HG02610 (cell line): ENCODE results near the gene ACP3.

Experiments
- ATAC-seq: cut with Tn5 transposase; IDR thresholded peaks from one replicate; pipeline ENCODE4 v1.9.1; 2021; ENCODE audit warnings: mild to moderate bottlenecking, moderate library complexity; ENCODE audit not compliant: unreplicated experiment

ACP3 gene

DNA sequence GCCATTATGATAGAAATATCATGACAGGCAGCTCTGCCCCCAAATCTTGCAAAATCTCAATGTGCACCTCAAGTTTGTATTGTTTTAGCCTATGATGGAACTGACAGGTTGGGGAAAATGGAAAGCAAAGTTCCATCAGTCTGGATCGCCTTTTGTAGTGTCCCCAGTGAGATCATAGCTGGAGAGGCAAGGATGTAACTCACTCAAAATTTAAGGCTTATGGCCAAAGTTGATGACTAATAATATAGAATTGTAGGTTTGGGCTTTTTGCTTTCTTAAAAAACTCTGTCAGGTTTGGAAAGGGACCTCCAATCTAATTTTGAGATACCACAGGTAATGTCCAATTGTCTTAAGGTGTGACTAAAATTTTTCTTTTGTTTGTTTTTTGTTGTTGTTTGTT is 1.4 kb upstream of the ACP3 start:
- no peak for ATAC-seq

DNA sequence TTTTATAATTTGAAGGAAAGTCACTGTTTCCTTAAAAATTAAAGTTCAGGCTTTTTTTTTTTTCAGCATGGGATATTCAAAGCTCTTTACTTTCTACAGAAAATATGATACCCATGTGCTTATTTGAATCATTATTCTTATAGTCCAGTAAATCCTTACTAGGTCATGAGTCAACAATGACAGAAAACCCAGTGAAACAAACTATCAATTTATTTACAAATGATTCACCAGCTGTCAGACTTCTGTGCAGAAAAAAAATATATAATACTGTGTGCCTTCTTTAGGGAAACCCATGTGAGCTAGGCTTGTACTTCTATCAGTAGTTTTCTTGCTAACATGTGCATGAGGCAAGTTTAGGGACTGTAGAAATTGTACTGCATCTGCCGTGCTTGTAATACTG is 1.2 kb downstream of the ACP3 start:
- ATAC-seq = no peak

DNA sequence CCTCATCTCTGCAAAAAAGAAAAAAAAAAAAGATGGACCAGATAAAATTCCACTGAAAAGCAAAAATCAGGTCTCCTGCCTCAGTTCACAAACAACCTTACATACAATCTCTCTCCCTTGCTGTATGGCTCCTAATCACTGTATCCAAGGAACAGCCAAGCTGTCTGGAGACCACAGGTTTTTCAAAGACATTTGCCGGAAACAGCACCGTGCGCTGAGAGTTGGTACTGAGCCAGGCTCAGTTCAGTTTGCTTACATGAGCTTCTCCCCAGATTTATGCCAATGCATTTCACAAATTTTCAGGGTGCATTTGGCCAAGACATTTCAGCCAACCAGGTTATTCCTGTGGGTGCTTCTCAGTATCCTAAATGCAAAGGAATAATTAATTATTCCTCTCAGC is 4.1 kb downstream of the ACP3 start:
- ATAC-seq = no peak

DNA sequence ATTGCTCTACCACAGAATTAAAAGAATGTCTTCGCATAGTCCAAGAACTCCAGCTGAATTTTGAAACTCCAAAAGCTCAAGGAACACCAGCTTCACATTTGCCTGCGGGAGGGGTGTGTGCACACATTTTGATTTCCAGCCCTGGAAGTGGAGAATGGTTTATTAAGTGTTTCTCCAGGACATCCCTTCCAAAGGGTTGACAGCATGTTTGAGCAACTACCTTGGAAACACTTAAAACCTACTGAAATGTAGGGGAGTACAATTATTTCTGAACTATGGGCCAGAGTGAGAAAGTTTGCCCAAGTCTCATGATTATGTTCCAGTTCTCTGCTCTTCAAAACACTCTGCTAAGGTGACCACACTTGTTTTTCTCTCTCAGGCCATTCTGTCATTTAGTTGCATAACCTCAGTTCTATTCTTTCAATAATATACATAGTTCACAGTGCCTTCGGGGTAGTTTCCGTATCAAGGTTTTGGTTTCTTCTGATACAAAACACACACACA is 7.9 kb downstream of the ACP3 start:
- no peak for ATAC-seq

DNA sequence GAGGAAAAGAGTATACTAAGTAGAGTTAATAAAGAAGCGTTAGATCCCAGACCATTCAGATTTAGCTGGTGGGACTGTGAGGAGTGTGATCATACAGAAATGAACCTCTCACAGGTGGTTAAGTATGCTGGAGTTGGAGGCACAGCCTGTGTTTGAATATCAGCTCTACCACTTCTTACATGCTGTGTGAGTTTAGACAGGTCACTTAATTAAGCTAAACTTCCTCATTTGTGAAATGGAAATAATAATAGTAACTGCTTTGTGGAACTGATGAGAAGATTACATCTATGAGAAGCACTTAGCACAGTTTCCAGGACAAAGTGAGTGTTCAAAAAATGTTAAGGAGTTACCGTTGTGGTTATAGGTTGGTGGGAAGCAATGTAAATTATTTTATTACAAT is 8.4 kb downstream of the ACP3 start:
- no peak for ATAC-seq

DNA sequence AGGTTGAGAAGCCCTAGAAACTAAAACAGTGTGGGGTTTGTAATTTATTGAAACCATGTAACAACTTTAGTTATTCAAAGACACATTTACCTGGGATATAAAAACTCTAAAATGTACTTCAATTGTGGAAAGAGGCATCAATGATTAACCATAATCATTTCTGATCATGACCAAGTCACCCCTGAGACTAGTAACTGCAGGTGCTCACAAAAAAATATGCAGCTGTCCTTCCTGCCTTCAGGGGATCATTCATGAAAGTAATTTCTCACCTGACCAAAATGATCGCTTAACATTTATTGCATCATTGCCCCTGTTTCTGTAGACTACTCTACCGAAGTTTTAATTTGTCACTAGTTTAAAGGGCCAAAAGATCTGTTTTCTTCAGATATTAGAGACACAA is 9.0 kb downstream of the ACP3 start:
- ATAC-seq = no peak

DNA sequence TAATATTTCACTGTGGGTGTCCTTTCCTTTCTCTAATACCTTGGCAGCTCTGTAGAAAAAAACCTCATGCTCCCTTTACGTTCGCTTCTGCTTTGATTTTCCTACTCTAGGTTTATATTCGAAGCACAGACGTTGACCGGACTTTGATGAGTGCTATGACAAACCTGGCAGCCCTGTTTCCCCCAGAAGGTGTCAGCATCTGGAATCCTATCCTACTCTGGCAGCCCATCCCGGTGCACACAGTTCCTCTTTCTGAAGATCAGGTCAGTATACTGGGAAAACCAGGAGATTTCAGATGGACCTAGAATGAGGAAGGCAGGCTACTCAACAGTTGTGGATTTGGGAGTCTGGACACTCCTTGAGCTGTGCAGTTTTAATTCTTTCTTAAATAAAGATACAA is 14.9 kb downstream of the ACP3 start:
- no peak for ATAC-seq

DNA sequence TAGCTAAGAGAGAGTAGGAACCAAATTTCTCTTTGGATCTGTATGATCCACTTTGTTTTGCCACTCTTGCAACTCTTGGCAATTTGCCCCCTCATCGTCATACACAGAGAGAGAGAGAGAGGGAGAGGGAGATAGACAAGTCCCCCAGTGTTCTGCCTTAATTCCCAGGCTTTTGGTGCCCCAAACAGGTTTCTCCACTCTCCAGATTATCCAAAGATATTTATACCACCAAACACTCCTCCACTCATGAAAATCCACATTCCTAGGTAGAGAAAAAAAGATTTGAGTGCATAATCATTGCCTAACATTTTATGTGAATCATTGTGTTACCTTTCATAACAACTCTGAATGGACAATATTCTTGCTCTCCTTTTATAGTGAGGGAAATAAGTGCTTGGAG is 15.3 kb downstream of the ACP3 start:
- no peak for ATAC-seq

DNA sequence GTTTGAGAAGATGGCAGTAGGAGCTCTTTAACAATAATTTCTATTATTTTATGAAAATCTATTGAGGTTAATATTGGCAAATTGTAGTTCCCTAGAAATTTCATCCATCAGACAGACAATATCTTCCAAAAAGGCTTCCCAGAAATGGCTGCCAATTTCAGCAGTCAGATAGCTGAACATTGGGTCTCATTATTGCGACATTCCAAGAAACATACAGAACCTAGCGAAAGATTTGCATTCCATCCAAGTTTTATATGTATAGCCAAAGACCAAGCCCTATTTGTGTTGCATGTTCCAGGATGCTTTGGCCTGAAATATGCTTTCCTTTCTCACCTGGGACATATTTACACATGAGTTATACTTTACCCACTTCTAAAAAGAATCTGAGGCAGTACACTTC is 24.5 kb downstream of the ACP3 start:
- ATAC-seq = no peak

DNA sequence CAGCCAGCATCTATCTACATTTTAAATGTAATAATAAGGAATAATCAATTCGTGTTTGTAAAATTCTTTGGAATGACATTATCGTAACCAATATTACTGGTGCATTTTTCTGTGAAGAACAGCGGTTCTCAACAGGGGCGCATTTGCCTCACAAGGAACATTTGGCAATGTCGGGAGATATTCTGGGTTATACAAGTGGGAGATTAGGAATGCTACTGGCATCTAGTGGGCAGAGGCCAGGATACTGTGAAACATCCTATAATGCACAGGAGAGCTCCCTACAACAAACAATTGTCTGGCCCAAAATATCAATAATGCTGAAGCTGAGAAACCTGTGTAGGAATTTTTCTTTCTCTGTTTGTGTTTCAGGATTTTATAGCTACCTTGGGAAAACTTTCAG is 25.0 kb downstream of the ACP3 start:
- ATAC-seq = no peak

DNA sequence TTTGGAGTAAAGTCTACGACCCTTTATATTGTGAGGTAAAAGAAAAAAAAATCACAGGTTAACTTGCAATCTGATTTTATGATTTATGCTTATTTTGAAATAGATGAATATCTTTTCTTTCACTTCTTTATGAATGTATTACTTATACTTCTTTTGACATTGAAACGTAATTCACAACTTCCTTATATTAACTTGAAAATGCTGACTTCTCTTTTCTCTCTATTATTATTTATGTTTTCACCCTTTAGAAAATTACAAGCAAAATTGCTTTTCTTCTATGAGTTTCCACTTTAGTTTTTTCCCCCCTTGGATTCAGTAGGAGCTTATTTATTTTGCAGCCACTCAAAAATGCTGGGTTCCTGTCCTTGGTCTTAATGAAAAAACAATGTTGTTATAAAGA is 25.4 kb downstream of the ACP3 start:
- no peak for ATAC-seq

DNA sequence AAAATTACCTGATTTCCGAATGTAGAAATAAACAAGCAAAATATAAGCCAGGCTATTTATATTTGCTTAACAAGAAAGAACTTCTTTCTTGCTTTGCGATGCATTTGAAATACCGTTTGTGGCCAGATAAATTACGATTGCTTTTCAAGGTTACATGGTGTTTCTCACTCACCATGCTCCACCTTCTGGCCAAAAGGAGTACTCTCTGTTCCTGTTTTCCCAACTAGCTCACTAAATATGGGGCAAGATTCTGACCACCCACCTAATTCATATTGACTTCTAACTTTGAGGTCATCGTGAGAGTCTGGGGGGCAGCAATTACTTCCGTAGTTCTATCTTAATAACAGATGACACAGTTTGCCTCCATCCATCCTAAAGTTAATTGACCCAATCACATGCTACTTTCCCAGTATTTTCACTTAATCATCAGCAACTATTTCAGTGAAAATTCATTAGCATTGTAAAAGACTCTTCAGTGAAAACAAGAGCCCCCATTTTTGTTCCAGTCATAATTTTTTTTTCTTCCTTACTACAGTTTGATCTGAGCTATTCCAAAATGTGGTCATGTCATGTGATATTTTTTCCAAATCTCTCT is 25.9 kb downstream of the ACP3 start:
- ATAC-seq = no peak

DNA sequence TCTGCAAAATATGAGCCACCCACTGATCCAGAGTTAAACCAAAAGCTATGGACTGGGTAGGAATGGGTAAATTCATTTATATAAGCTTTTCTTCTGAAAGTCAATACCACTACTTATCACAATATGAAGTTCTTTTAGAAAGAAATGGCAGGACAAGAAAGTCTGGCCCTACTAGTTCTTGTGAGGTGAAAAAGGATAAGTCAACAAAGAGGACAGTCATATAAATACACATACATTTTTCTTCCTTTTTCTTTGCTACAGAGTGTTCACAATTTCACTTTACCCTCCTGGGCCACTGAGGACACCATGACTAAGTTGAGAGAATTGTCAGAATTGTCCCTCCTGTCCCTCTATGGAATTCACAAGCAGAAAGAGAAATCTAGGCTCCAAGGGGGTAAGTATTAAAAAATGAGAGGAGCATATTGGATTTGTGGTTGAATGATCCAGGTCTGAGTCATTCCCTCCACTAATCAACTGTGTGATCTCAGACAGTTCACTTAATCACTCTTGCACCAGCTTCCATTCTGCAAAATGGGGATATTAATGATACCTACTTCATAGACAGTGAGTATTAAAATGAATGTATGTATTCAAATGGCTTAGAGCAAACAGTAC is 27.6 kb downstream of the ACP3 start:
- no peak for ATAC-seq

DNA sequence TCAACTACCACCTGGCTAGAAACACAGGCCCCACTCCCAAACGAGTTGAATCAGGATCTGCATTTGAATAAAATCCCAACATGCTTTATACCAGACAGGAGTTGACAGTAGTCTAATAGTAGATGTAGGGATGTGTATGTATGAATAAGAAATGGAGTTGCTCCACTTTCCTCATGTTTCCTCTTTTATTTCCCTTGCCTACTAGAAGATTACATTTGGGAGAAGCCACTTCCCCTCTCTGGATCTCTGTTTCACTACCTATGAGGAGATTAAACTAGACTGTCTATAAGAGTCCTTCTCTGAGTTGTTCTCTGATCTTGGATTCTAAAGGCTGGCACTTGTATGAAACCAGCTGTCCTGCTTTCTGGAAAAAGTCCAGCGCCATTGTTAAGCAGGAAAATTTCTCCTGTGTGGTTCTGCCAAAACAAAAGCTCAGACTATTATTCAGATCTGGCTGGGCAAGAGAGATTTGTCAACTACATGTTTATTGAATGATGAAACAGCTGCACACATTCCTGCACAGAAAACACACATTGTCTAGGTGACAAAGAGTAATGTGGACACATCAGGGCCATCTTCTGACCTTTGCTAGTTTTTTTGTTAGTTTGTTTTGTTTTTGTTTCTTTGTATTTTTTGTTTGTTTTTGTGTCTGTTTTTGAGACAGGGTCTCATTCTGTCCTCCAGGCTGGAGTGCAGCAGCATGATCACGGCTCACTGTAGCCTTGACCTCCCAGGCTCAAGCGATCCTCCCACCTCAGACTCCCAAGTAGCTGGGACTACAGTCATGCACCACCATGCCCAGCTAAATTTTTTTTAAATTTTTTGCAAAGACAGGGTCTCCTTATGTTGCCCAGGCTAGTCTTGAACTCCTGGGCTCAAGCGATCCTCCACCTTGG is 29.9 kb downstream of the ACP3 start:
- ATAC-seq = no peak

DNA sequence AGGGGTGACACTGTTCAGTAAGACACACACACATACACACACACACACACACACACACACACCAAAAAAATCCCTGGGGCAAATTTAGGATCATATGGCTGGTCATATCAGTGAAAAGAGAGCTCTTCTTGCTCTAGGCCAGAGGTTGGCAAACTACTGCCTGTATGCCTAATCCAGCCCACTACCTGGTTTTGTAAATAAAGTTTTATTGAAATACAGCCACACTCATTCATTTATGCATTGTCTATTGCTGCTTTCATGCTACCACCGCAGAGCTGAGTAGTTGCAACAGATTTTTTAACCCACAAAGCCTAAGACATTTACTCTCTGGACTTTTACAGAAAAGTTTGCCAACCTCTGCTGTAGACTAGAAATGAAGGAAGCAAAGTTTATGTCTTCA is 30.6 kb downstream of the ACP3 start:
- no peak for ATAC-seq

DNA sequence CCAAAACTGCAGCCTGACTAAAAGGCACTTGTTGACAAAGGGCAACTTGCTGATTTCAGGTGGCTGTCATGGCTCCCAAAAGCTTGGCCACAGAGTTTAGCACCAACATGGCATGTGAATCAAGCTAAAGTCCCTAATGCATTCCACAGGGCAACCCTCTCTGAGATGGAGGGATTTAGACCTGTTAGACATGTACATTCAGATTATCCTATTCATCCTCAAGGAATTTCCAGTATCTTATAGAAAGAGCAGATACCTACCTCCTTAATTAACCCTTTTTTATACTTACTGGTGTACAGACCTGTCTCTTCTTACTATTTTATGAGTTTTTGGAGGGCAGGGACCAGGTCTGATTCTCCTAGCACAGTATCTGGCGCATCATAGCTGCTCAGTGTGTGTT is 31.3 kb downstream of the ACP3 start:
- ATAC-seq = no peak

DNA sequence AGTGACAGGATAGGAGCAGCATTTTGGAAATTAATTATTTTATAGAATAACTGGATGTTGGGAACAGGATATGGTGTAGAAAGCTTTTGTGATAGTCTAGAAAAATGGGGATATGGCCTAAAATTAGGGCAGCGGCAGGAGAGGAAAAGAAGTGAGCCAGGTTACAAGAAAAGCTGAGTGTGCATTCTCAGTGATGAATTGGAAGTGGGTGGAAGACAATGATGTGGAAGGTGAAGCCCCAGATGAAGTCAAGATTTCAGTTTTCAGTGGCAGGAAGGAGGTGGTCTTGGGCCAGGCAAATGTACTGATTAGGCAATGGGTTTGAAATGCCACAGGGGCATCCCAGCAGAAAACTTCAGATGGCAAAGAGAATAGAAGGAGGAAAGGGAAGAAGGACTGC is 33.6 kb downstream of the ACP3 start:
- no peak for ATAC-seq

DNA sequence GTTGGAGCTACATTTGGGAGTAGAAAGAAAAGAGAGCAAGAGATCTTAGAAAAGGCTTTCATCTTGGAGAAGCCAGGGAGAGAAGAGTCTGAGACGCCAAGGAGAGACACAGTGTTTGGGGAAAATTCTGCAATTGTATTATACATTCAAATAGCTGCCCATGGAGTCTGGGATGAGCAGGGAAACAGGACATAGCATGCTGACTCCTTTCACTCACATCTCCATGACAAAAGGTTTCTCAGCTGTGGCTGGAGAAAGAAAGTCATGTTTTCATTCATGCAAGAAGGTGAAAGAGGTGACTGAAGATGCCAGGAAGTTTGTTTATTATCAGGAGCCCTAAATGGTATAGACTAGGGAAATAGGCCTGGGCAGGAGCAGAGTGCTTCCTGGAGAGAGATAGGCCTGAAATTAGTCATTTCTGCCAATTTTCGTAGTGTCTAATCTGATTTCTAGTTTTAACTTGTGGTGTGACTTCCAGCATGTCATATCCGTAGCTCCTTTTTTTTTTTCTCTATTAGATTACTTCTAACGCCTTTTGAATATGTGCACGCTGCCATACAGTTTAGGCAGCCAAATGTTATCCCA is 34.1 kb downstream of the ACP3 start:
- no peak for ATAC-seq

DNA sequence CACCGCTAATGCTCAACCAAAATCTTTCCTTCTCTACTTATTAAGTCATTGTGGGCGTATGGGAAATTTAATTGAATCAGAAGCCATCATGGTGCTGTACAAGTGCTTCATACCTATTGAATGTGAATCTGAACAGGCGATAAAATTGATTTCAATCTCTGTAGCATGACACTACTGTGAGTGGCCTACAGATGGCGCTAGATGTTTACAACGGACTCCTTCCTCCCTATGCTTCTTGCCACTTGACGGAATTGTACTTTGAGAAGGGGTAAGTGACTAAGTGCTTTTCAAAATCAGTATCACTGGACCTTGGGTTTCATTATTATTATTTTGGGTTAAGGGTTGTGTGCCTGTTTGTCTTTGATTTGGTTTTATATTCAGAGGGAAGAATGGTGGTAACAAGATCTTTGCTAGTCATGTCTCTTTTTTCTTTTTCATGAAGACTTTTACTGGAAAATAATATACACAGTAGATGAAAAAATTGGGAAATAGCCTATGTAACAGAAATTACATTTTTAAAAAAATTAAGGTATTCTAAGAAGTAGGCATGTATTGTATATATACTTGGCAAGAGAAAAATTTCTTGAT is 35.4 kb downstream of the ACP3 start:
- ATAC-seq = peak; percentile 61

DNA sequence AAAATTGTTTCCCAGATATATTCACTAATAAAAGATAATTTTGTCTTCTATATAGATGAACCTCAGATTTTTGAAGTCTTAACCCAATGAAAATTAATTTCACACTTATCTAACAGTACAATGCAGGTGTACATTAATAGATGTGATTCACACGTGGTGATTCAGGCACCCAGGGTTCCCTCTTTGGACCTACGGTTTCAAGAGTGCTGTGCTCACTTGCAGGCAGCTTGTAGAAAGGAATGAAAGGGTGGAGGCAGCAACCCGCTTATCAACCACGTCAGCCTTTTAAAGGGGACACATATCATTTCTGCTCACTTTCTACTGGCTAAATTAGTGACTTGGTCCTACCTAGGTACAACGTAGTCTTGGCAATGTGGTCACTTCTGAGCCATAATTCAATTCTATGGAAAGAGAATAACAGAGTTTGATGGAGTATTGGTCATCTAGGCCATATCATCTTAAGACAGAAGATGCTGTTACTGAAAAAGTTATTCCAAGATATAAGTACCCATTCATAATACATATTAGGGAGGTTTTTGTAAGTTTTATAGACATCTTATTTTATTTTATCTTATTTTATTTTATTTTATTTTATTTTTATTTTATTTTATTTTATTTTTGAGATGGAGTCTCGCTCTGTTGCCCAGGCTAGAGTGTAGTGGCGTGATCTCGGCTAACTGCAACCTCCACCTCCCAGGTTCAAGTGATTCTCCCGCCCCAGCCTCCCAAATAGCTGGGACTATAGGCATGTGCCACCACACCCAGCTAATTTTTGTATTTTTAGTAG is 37.9 kb downstream of the ACP3 start:
- no peak for ATAC-seq

DNA sequence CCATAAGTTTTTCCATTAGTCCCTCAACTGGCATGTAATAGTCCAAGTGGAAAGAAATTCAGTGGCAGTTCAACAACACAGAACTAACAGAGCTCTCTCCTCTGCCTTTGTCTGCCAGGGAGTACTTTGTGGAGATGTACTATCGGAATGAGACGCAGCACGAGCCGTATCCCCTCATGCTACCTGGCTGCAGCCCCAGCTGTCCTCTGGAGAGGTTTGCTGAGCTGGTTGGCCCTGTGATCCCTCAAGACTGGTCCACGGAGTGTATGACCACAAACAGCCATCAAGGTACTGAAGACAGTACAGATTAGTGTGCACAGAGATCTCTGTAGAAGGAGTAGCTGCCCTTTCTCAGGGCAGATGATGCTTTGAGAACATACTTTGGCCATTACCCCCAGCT is 39.4 kb downstream of the ACP3 start:
- ATAC-seq = no peak
